ENCODE data around the gene RABGAP1L. TPM values are rescaled to one million over a fixed set of nuclear protein-coding genes. Genes with fewer than 3 reads are reported as not detected.

The RABGAP1L gene
- total and polyA plus RNA-seq, 12 donors: 13.0 to 167 (median 109) TPM

- peaks cover 0 to 26% (median 12%) of the 10 kb centered on the region in 9 donors for H3K4me1 ChIP-seq
- DNase-seq: no peak
- H3K4me3 ChIP-seq: no peak overlapping the region
- peaks cover 0 to 16% (median 0%) of the 10 kb centered on the region in 9 donors for H3K36me3 ChIP-seq
- H3K27me3 ChIP-seq: no peaks in the 10 kb centered on the region
- intact Hi-C loops (cut with DNase I): no loop called here
- H3K27ac ChIP-seq: peak overlapping the region in 7 of 10 donors; percentile 2 to 78 (median 54)
- WGBS, 2 donors: 30 to 47% methylated on average over 1 of the region's 1 CpG
- TF ChIP-seq, protein P1, sequence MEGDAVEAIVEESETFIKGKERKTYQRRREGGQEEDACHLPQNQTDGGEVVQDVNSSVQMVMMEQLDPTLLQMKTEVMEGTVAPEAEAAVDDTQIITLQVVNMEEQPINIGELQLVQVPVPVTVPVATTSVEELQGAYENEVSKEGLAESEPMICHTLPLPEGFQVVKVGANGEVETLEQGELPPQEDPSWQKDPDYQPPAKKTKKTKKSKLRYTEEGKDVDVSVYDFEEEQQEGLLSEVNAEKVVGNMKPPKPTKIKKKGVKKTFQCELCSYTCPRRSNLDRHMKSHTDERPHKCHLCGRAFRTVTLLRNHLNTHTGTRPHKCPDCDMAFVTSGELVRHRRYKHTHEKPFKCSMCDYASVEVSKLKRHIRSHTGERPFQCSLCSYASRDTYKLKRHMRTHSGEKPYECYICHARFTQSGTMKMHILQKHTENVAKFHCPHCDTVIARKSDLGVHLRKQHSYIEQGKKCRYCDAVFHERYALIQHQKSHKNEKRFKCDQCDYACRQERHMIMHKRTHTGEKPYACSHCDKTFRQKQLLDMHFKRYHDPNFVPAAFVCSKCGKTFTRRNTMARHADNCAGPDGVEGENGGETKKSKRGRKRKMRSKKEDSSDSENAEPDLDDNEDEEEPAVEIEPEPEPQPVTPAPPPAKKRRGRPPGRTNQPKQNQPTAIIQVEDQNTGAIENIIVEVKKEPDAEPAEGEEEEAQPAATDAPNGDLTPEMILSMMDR (IDR thresholded peaks at IDR 0.05): no peak
- peaks cover 0 to 8% (median 0%) of the 10 kb centered on the region in 11 donors for H3K9me3 ChIP-seq
- ATAC-seq: peak in 7 of 8 donors; percentile 38 to 92 (median 79)
These were observed 554.5 kb downstream of the RABGAP1L start for GRCh38 chr1:174713796-174714195.

DNA sequence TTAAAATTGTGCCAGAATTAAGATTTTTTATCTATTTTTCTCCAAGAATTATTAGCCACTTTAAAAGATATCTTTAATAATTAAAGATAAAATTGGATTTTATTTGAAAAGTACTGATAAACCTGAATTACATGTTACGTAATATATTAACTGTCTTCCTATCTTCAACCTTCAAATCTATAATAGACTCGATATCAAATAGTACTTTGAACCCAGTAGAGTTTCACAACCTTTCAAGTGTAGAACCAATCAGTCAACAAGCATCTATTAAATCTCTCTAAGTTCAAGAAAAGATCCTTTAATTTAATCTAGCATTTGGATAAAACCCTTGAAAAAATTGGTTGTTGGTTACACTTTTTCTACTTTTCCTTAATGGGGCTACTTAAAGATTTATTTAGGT is 559.9 kb downstream of the RABGAP1L start:
- TF ChIP-seq, protein P1 (IDR thresholded peaks at IDR 0.05): no peak
- H3K27ac ChIP-seq: no peak overlapping the region
- DNase-seq (no peak), ATAC-seq (no peak)
- H3K9me3 ChIP-seq: peaks cover 0 to 6% (median 0%) of the 10 kb centered on the region in 11 donors
- no peaks in the 10 kb centered on the region for H3K36me3 ChIP-seq
- H3K4me3 ChIP-seq: no peak overlapping the region
- intact Hi-C loops (cut with DNase I): no loop called here
- WGBS, 2 donors: 95 to 98% methylated on average over 2 of the region's 2 CpGs
- peaks cover 0 to 12% (median 6%) of the 10 kb centered on the region in 9 donors for H3K4me1 ChIP-seq
- no peaks in the 10 kb centered on the region for H3K27me3 ChIP-seq

DNA sequence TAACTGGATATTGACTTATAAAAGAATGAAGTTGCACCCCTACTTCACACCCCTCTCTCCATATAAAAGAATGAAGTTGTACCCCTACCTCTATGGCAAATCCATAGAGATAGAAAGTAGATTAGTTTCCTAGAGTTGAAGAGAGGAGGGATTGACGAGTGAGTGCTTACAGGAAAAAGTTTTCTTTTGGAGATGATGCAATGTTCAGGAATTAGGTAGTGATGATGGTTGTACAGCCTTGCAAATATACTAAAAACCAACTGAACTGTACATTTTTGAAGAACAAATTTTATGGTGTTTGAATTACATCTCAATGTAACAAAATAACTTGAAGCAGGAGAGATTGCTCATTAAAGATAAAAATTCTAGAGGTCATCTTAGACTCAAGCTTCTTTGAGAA is 561.3 kb downstream of the RABGAP1L start:
- Histone ChIP-seq H3K9me3 (peaks cover 0 to 6% (median 0%) of the 10 kb centered on the region in 11 donors), H3K4me3 (no peak overlapping the region), H3K36me3 (no peaks in the 10 kb centered on the region), H3K27ac (no peak overlapping the region), H3K4me1 (peaks cover 0 to 5% (median 0%) of the 10 kb centered on the region in 9 donors), H3K27me3 (no peaks in the 10 kb centered on the region)
- WGBS, 2 donors: 88 to 89% methylated on average over 1 of the region's 1 CpG
- ATAC-seq (no peak), DNase-seq (no peak)
- intact Hi-C loops (cut with DNase I): loop anchor here in 2 of 10 donors (5.0 to 10.0 kb wide), 2 partner anchors 306 to 458 kb away; no protein-coding TSS in a partner anchor
- TF ChIP-seq, protein P1 (IDR thresholded peaks at IDR 0.05): no peak

GRCh38 chr1:174721246-174721645 is 561.9 kb downstream of the RABGAP1L start:
- no peak overlapping the region for H3K27ac ChIP-seq
- intact Hi-C loops (cut with DNase I): loop anchor here in 2 of 10 donors (5.0 to 10.0 kb wide), 2 partner anchors 306 to 459 kb away; no protein-coding TSS in a partner anchor
- 65 to 68% methylated on average over 2 of the region's 2 CpGs for WGBS, 2 donors

More at GRCh38 chr1:174721246-174721645, 561.9 kb downstream of the RABGAP1L start:
- no peak overlapping the region for H3K4me3 ChIP-seq
- peak in 1 of 8 donors; percentile 42 for ATAC-seq
- no peaks in the 10 kb centered on the region for H3K36me3 ChIP-seq
- no peak for DNase-seq
- peaks cover 0 to 5% (median 0%) of the 10 kb centered on the region in 9 donors for H3K4me1 ChIP-seq
- TF ChIP-seq, protein P1 (IDR thresholded peaks at IDR 0.05): no peak
- H3K27me3 ChIP-seq: no peaks in the 10 kb centered on the region
- peaks cover 0 to 6% (median 0%) of the 10 kb centered on the region in 11 donors for H3K9me3 ChIP-seq
